Transverse colon (tissue), 4 donors: ENCODE data around the gene LRRC37B. TPM values are rescaled to one million over a fixed set of nuclear protein-coding genes. Genes with fewer than 3 reads are reported as not detected.
"Not testable (repeated sequence)": the region's sequence is repeated elsewhere in the genome, so short reads cannot be mapped to it uniquely, and the experiment has no call there.

Experiments
- DNase-seq: peaks from one replicate; pipeline ENCODE4 v3.0.0-alpha.2; 2019
- H3K27ac ChIP-seq, 4 donors: fragments of 200-600 bp; sonication (generic); 2 replicates each; pipeline ENCODE4 v1.5.1; 2016 to 2018; ENCODE audit warnings: inconsistent platforms in 4 of 4
- H3K27me3 ChIP-seq: fragments of 200-600 bp; sonication (generic); 2 replicates; pipeline ENCODE4 v1.5.1; 2017; ENCODE audit warnings: inconsistent platforms
- H3K36me3 ChIP-seq, 4 donors: fragments of 200-600 bp; sonication (generic); 2 replicates each; pipeline ENCODE4 v1.5.1; 2017 to 2019; ENCODE audit warnings: inconsistent platforms in 4 of 4
- H3K4me1 ChIP-seq, 4 donors: fragments of 200-600 bp; sonication (generic); 2 replicates each; pipeline ENCODE4 v1.5.1; 2017 to 2020; ENCODE audit warnings: inconsistent platforms in 4 of 4
- H3K4me3 ChIP-seq, 4 donors: fragments of 200-600 bp; sonication (generic); 1 replicate in 1 of 4; 2 replicates in 3 of 4; pipeline versions ENCODE4 v1.5.1 to v1.6.1; 2017 to 2019; ENCODE audit warnings: inconsistent platforms in 4 of 4
- H3K9me3 ChIP-seq, 2 donors: fragments of 200-600 bp; sonication (generic); 2 replicates each; pipeline ENCODE4 v1.5.1; 2017 to 2019; ENCODE audit warnings: inconsistent platforms in 2 of 2
- EP300 ChIP-seq: sonication (generic); formaldehyde crosslinking; IDR thresholded peaks from one replicate; pipeline ENCODE4 v1.6.1; 2017; ENCODE audit warnings: antibody characterized with exemption, low read depth
- POLR2A ChIP-seq: fragments of 450-650 bp; IDR thresholded peaks from one replicate; pipeline ENCODE4 v1.6.1; 2016; ENCODE audit warnings: antibody characterized with exemption, mild to moderate bottlenecking, moderate library complexity
- POLR2AphosphoS5 ChIP-seq, 3 donors: sonication (generic); formaldehyde crosslinking; IDR thresholded peaks; one replicate each; pipeline ENCODE4 v1.6.1; 2016; ENCODE audit warnings: antibody characterized with exemption in 3 of 3
- WGBS, 2 donors: methylation state at CpG; one replicate each; pipeline ENCODE4 v1.1.5; 2018; ENCODE audit warnings: low coverage in 1 of 2; 5-methylcytosine and 5-hydroxymethylcytosine counted together
- in situ Hi-C, 4 donors: fragments of 200-750 bp; cut with MboI; loops; one replicate each; pipeline versions ENCODE4 v1.15.0 to v1.15.1; 2017; ENCODE audit warnings: low sequenced_read_pairs in 3 of 4, low pct_ligation_motif_present in 1 of 4, low pct_unique_long_range_greater_than_20kb in 1 of 4
- intact Hi-C: fragments of 100-400 bp; cut with DNase I; formaldehyde crosslinking; loops from one replicate; pipeline ENCODE4 v1.15.1; 2023; ENCODE audit warnings: low total_unique reads
- total RNA-seq, 4 donors: library from RNA; depleted of rRNA; stranded (reverse); fragments of >200 nt; gene quantifications; one replicate each; pipeline ENCODE4 v1.1.0, GENCODE V29; 2016
- TF ChIP-seq, protein P1 (sequence below), 5 experiments: fragments of 200-600 bp in 3 of 5; fragments of 450-650 bp in 2 of 5; sonication (generic) in 3 of 5; IDR thresholded peaks; 1 replicate in 2 of 5; 2 replicates in 3 of 5; pipeline ENCODE4 v1.5.1; 2016 to 2017; ENCODE audit warnings: antibody characterized with exemption in 5 of 5, inconsistent platforms in 3 of 5, mild to moderate bottlenecking in 2 of 5, moderate library complexity in 1 of 5

LRRC37B gene
- 10 to 100 TPM; 21.0 to 34.0 (median 24.7) TPM for total RNA-seq

DNA sequence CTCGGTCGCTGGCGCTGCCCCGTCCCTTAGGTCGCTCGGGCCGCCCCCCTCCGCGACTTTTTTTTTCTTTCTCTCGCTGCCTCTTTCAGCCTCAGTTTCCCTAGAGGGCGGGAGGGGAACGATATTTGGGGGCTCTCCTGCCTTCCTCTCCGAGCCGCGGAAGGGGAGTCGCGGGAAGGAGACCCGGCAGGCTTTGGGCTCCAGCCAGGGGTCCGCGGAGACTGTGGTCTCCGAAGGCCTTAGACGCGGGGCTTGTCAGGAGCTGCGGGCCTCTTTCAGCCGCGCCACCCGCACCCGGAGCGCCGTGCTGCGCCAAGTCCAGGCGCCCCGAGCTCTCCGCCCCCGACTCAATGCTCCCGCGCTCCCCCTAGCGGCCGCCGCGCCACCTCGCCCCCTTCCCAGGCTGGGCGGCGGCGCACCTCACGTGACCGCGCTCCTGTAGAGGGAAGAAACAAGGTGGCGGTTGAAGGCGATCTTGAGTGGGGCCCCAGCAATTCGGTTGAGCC is at the start of gene LRRC37B:
TSS of gene LRRC37B (plus strand) at position 427 of the 506 bp plus-strand sequence. CDS start 14,010 bp downstream, outside the sequence.
- no peaks in the 10 kb centered on the region for H3K27me3 ChIP-seq
- peak within 1 kb of the TSS; percentile 87 to 95 (median 88) for H3K27ac ChIP-seq
- H3K4me3 ChIP-seq, result peak within 1 kb of the TSS; percentile 79 to 97 (median 84)
- intact Hi-C loops (loop anchor here (5.0 kb wide), 1 partner anchor 135 kb away; the partner anchor contains the start of gene RHOT1), in situ Hi-C loops (no loop called here)
- H3K4me1 ChIP-seq, result peaks cover 0 to 20% (median 17%) of the 10 kb centered on the region in 4 donors
- DNase-seq, result peak; percentile 92
- H3K36me3 ChIP-seq, result no peaks in the 10 kb centered on the region
- H3K9me3 ChIP-seq, result no peaks in the 10 kb centered on the region
- TF ChIP-seq POLR2A (peak; percentile 26), POLR2AphosphoS5 (IDR thresholded peaks at IDR 0.05) (peak; percentile 78 to 80 (median 79)), EP300 (no peak)
- TF ChIP-seq, protein P1, sequence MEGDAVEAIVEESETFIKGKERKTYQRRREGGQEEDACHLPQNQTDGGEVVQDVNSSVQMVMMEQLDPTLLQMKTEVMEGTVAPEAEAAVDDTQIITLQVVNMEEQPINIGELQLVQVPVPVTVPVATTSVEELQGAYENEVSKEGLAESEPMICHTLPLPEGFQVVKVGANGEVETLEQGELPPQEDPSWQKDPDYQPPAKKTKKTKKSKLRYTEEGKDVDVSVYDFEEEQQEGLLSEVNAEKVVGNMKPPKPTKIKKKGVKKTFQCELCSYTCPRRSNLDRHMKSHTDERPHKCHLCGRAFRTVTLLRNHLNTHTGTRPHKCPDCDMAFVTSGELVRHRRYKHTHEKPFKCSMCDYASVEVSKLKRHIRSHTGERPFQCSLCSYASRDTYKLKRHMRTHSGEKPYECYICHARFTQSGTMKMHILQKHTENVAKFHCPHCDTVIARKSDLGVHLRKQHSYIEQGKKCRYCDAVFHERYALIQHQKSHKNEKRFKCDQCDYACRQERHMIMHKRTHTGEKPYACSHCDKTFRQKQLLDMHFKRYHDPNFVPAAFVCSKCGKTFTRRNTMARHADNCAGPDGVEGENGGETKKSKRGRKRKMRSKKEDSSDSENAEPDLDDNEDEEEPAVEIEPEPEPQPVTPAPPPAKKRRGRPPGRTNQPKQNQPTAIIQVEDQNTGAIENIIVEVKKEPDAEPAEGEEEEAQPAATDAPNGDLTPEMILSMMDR (IDR thresholded peaks at IDR 0.05), result peak; percentile 88 to 99 (median 97)
- WGBS, 2 donors, result 1% methylated on average over 36 of the region's 51 CpGs; no CpG with 5 or more reads in 1 of the 2 donors

DNA sequence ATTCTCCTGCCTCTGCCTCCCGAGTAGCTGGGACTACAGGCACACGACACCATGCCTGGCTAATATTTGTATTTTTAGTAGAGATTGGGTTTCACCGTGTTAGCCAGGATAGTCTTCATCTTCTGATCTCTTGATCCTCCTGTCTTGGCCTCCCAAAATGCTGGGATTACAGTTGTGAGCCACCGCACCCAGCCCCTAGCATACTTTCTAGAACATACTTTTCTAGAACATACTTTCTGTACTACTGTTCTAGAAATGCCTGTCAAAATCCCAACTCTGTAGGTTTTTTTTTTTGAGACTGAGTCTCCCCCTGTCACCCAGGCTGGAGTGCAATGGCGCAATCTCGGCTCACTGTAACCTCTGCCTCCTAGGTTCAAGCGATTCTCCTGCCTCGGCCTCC is 43.1 kb upstream of the LRRC37B start:
- H3K9me3 ChIP-seq, DNase-seq, H3K4me1 ChIP-seq, H3K27ac ChIP-seq, in situ Hi-C loops, H3K4me3 ChIP-seq, H3K27me3 ChIP-seq, intact Hi-C loops: not testable (repeated sequence)
- peaks cover 0 to 19% (median 5%) of the 10 kb centered on the region in 4 donors for H3K36me3 ChIP-seq
- WGBS, 2 donors, result 93 to 96% methylated on average over 3 to 8 of the region's 8 CpGs

DNA sequence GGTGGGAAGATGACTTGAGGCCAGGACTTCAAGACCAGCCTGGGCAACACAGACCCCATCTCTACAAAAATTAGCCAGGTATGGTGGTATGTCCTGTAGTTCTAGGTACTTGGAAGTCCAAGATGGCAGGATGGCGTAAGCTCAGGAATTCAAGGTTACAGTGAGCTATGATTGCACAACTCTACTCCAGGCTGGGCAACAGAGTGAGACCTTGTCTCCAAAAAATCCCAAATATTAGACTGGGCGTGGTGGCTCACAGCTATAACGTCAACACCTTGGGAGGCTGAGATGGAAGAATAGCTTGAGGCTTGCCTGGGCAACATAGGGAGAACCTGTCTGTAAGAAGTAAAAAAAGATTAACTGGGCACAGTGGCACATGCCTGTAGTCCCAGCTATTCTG is 39.5 kb upstream of the LRRC37B start:
- WGBS, 2 donors, result 97% methylated on average over 3 of the region's 3 CpGs; no CpG with 5 or more reads in 1 of the 2 donors

DNA sequence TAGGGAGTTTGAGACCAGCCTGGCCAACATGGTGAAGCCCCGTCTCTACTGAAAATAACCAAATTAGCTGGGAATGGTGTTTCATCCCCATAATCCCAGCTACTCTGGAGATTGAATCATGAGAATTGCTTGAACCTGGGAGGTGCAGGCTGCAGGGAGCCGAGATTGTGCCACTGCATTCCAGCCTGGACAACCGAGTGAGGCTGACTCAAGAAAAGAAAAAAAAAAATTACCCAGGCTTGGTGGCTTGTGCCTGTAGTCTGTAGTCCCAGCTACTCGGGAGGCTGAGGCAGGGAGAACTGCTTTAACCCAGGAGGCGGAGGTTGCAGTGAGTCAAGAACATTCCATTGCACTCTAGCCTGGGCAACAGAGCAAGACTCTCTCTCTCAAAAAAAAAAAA is 36.8 kb upstream of the LRRC37B start:
- DNase-seq, H3K27ac ChIP-seq, in situ Hi-C loops, H3K27me3 ChIP-seq, intact Hi-C loops, H3K9me3 ChIP-seq, H3K4me3 ChIP-seq, H3K4me1 ChIP-seq: not testable (repeated sequence)
- H3K36me3 ChIP-seq, result peaks cover 0 to 12% (median 6%) of the 10 kb centered on the region in 4 donors
- 80 to 91% methylated on average over 1 to 5 of the region's 5 CpGs for WGBS, 2 donors

More for the DNA sequence above, 39.5 kb upstream of the LRRC37B start:
- no peak overlapping the region for H3K27ac ChIP-seq
- H3K4me3 ChIP-seq, result no peak overlapping the region
- H3K36me3 ChIP-seq, result peaks cover 0 to 12% (median 6%) of the 10 kb centered on the region in 4 donors
- no peak for TF ChIP-seq EP300
- DNase-seq, result no peak
- in situ Hi-C loops (no loop called here), intact Hi-C loops (no loop called here)
- H3K4me1 ChIP-seq, result no peaks in the 10 kb centered on the region
- H3K27me3 ChIP-seq, result no peaks in the 10 kb centered on the region
- H3K9me3 ChIP-seq, result no peaks in the 10 kb centered on the region

DNA sequence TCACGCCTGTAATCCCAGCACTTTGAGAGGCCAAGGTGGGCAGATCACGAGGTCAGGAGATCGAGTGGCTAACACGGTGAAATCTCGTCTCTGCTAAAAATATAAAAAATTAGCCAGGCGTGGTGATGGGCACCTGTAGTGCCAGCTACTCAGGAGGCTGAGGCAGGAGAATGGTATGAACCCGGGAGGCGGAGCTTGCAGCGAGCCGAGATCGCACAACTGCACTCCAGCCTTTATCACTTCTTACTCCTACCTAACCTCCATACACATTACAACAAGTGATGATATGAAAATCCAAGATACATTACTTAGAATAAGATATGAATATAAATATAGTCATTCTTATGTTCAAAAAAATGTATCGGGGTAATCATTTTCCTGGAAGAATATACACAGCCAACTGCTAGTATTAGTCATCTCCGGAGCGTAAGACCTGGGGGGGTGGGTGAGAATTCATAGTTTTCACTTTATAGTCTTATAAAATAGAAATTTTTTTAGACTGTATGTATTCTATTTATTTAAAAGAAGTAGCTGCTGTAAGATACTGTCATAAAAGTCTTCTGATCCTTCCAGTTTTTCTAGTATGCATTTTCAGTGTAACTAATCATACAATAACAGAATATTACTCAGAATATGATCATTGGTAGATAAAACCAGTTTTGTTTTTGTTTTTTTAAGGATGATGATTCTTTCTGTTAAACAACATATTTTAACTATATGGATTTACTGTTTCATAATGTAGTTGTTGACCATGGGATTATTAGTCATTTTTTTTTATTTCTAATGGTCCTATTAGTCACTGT is 32.7 kb upstream of the LRRC37B start:
- 95 to 96% methylated on average over 8 to 14 of the region's 14 CpGs for WGBS, 2 donors
- in situ Hi-C loops, H3K4me1 ChIP-seq: not testable (repeated sequence)

DNA sequence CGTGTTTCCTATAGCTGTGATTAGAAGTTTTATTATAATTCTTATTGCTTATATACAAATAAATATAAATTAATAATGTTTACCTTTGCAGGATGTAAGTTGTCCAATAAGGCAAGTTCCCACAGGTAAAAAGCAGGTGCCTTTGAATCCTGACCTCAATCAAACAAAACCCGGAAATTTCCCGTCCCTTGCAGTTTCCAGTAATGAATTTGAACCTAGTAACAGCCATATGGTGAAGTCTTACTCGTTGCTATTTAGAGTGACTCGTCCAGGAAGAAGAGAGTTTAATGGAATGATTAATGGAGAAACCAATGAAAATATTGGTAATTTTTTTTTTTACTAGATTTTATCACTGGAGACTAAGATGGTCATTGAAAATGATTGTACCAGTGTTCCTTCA is 31.8 kb upstream of the LRRC37B start:
- H3K27ac ChIP-seq, in situ Hi-C loops, H3K27me3 ChIP-seq, H3K4me1 ChIP-seq, DNase-seq, H3K4me3 ChIP-seq, H3K9me3 ChIP-seq, intact Hi-C loops: not testable (repeated sequence)
- WGBS, 2 donors, result 88 to 89% methylated on average over 5 of the region's 5 CpGs
- H3K36me3 ChIP-seq, result peaks cover 0 to 13% (median 0%) of the 10 kb centered on the region in 4 donors

More for the DNA sequence above, 32.7 kb upstream of the LRRC37B start:
- H3K36me3 ChIP-seq, result peaks cover 0 to 13% (median 0%) of the 10 kb centered on the region in 4 donors
- DNase-seq, H3K27ac ChIP-seq, H3K4me3 ChIP-seq, H3K9me3 ChIP-seq, intact Hi-C loops, H3K27me3 ChIP-seq: not testable (repeated sequence)

DNA sequence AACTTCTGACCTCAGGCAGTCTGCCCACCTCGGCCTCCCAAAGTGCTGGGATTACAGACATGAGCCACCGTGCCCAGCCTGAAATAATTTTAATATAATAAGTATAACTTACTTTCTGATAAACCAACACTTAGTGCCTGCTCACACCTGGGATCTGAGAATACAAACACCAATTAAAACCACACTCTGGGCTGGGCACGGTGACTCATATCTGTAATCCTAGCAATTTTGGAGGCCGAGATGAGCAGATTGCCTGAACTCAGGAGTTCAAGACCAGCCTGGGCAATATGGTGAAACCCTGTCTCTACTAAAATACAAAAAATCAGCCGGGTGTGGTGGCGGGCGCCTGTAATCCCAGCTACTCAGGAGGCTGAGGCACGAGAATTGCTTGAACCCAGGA is 15.4 kb upstream of the LRRC37B start:
- not testable (repeated sequence) for H3K9me3 ChIP-seq
- 80 to 88% methylated on average over 1 to 8 of the region's 8 CpGs for WGBS, 2 donors
- H3K36me3 ChIP-seq, result peaks cover 0 to 75% (median 37%) of the 10 kb centered on the region in 4 donors

More for the DNA sequence above, 15.4 kb upstream of the LRRC37B start:
- H3K4me1 ChIP-seq, intact Hi-C loops, in situ Hi-C loops, H3K27me3 ChIP-seq, H3K4me3 ChIP-seq, H3K27ac ChIP-seq, DNase-seq: not testable (repeated sequence)
